GM04503 (cell line): ENCODE data around the gene NLRX1.
A peak's percentile ranks its signal among the peaks of the same experiment; 100 is the strongest.
"Not testable (repeated sequence)": the region's sequence is repeated elsewhere in the genome, so short reads cannot be mapped to it uniquely, and the experiment has no call there.

Experiments used
- DNase-seq: peaks from one replicate; pipeline ENCODE4 v3.0.0-alpha.2; 2012; ENCODE audit warnings: low read depth

NLRX1 gene

DNA sequence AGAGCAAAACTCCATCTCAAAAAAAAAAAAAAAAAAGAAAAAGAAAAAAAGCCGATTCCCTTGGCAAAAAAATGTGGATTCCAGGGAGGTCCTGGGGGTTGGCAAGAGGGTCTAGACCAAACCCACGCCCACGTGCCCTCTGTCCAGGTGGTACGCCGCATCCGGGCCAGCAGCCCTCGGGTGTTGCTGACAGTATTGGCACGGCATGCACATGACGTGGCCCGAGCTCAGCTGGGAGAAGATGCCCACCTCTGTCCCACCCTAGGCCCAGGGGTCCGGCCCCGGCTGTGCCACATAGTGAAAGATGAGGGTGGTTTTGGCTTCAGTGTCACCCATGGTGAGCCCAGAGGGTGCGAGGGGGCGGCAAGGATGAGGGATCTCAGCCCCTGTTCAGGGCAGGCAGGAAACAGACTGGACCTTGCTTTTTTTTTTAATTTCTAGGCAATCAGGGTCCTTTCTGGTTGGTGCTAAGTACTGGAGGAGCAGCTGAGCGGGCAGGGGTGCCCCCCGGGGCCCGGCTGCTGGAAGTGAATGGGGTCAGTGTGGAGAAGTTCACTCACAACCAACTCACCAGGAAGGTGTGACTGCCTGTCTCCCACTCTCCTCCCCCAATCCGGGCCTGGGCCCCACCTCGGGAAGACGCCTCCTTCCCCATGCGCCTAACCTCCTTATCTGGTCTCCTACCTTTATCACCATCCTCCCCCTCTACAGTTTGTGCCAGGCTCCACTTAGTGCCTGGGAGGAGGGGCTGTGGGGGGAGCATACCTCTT lies 18.8 kb downstream of the NLRX1 start:
- no peak for DNase-seq

DNA sequence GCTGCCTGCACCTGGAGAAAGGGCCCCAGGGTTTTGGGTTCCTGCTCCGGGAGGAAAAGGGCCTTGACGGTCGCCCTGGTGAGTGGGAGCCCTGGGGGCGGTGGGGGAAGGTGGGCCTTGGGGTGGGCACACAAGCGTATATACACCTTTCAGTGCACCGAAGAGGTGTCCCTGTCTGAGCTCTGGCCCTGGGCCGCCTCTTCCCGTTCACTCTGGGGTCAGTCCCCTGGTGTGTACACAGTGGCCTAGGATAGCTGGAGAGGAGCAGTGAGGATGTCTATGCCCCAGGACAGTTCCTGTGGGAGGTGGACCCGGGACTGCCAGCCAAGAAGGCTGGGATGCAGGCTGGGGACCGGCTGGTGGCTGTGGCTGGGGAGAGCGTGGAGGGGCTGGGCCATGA lies 19.5 kb downstream of the NLRX1 start:
- no peak for DNase-seq

DNA sequence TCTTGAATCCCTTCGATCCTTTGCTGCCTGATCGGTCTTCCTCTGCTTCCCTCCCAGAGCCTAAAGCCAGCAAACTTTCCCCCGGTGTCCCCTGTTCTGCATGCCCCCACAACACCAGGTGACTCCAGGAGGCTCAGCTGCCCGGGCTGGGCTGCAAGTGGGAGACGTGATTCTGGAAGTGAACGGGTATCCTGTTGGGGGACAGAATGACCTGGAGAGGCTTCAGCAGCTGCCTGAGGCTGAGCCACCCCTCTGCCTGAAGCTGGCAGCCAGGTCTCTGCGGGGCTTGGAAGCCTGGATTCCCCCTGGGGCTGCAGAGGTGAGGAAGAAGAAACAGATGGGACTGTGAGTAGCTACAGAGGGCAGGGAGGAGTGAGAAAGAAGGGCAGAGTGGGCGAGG lies 20.4 kb downstream of the NLRX1 start:
- DNase-seq: no peak

DNA sequence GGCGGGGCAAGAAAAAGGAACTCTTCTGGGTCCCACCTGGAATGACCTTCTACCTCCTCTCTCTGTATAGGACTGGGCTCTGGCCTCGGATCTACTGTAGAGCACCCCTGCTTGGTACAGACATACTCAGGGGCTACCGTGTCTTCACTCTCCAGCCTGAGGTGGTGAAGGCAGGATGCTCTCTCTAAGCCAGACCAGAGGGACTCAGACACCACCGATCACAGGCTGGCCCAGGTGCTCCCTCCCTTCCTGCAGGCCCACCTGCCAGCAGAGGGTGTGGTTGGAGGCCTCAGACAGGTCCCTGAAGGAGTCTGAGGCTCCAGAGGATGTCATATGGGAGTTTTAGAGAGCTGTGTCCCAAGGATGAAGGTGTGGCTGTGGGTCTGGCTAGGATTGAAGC lies 20.9 kb downstream of the NLRX1 start:
- DNase-seq: no peak

DNA sequence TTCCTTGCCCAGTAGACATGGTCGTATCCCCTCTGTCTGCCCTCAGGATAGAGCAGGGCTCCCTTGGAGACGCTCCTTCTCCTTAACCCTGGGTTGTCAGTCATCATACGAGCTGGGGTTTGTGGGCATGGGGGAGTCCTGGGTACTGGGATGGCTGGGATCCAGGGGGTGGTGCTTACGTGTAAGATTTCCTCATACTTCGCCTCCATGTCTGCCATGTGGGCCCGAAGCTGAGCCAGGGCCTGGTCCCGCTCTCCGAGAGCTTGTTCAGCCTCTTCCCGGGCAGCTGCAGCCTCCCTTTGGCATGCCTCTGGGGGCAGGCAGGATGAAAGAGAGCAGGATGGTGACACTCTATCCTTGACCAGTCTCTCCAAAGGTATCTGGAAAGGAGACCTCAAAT lies 22.0 kb downstream of the NLRX1 start:
- no peak for DNase-seq

DNA sequence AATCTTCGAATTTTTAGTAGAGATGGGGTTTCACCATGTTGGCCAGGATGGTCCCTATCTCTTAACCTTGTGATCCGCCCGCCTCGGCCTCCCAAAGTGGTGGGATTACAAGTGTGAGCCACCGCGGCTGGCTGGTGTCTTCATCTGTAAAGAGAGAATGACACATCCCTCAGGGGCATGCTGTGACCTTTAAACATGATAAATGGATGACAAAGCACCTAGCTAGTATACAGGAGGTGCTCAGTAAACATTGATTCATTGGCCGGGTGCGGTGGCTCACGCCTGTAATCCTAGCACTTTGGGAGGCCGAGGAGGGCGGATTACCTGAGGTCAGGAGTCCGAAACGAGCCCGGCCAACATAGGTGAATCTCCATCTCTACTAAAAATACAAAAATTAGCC lies 22.7 kb downstream of the NLRX1 start:
- DNase-seq: not testable (repeated sequence)

DNA sequence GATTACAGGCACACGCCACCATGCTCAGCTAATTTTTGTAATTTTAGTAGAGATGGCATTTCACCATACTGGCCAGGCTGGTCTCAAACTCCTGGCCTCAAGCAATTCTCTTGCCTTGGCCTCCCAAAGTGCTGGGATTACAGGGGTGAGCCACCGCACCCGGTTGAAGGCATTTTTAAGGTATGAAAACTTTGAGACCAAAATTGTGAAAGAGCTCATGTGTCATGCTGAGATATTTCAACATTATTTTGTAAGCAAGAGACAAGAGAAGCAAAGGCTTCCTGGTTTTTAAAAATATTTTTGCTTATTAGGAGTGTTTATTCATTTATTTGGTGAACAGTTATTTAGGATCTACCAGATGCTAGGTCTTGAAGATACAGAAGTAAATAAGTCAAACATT lies 23.6 kb downstream of the NLRX1 start:
- peak; percentile 10 for DNase-seq

DNA sequence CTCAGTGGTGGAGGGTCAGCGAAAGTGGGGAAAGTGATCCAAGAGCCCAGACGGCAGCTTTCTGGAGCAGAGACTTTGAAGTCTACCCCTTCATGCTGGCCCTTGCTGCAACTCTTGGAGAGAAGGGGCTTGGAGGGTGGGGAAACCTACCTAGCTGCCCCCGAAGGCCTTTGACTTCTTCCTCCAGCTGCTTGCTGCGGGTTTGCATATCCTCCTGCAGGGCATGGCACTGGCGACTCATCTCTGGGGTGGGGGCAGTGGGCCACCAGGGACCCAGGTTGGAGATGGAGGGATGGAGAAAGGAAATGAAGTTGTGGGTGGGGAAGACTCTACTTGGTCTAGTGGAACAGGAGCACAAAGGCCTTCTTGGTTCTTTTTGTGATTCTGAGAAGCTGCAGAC lies 24.5 kb downstream of the NLRX1 start:
- no peak for DNase-seq

DNA sequence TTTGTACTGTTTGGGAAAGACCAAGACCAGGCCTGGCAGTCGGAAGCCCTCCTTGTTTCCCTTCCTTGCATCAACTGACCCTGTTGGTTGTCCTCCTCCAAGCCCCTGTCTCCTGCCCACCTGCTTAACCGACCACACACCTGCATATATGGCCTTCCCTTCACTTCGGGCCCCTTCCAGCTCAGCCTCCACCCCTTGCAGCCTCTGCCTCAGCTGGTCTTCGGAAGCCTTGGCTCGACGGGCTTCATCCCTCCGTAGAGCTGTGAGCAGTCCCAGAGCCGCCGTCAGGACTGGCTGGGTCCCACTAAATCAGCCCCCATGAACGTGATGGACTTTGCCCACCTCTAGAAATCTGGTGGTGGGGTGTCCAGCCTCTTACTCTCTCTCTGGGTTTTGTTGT lies 25.1 kb downstream of the NLRX1 start:
- DNase-seq: no peak

DNA sequence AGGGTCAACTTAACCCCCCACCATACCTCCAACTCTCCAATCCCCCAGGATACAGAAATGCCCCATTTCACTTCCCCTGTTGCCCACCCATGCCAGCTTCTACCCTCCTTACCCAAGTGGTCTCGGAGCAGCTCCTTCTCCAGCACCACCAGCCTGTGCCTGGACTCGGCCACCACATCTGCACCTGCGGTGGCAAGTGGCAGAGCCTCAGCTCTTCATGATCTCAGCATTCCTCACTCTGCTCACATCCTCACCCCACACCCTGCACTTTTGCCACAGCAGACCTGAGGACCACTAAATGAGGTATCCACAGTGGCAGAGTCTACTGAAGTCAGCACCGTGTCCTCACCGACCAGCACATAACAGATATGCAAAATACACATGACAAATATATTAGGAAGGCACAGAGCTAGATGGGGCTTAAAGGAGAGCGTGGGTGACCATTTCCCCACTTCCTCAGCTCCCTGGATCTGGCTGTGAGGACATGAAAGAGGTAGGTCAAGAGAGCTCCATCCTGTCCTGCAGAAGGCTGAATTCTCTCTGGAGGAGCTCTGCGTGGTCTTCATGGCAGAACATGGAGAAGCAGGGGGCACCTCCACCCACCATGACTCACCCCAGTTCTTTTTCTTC lies 26.4 kb downstream of the NLRX1 start:
- DNase-seq: no peak

DNA sequence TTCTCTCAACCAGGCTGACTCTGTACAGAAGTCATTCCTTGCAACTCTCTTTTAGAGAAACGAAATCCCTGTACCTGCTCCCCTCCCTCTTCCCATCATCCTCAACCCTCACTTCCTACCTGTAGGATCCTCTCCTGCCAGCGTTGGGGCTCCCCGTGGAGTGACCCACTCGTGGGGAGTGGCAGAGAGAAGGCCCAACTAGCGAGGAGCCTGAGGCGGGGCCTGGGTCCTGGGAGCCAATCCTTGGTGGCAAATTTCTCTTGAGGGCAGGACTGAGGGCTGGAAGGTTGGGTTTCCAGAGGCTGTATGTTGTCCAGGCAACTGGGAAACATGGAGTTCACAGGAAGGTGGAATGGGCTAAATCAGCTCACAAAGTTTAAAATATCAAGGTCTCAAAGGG lies 27.2 kb downstream of the NLRX1 start:
- no peak for DNase-seq

DNA sequence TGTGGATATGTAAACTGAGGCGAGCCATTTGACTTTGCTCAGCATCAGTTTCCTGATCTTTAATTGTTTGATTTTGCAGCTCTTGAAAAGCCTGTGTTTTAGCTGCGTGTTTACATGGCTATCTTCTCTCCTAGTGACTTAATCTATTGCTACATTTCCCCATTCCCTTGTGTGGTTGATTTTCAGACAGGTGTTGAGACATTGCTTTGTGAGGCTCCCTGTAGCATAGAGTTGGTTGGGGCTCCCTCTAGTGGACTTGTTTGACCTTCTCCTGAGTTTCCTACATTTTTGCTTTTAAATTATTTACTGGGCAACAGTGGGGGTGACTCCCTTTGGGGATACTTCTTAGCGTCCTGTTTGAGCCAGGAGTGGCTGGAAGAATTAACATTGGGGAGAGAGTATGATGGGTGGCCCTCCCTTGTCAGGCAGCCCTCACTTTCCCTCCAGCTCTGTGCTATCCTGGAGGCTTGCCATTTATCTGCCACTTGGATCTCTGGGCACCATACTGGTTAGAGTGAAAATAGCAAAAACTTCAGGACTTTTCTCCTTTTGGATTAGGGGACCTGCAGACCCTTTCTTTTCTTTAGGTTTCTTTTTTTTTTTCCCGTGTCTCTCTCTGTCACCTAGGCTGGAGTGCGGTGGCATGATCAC lies 28.4 kb downstream of the NLRX1 start:
- DNase-seq: peak; percentile 49

DNA sequence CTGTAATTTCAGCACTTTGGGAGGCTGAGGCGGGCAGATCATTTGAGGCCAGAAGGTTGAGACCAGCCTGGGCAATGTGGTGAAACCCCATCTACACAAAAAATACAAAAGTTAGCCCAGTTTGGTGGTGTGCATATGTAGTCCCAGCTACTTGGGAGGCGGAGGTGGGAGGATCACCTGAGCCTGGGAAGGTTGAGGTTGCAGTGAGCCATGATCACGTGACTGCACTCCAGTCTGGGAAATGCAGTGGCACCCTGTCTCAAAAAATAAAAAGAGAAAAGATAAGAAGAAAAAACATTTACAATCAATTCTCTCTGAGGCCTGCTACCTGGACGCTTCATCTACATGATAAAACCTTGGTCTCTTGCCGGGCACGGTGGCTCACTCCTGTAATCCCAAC lies 30.4 kb downstream of the NLRX1 start:
- DNase-seq: no peak

DNA sequence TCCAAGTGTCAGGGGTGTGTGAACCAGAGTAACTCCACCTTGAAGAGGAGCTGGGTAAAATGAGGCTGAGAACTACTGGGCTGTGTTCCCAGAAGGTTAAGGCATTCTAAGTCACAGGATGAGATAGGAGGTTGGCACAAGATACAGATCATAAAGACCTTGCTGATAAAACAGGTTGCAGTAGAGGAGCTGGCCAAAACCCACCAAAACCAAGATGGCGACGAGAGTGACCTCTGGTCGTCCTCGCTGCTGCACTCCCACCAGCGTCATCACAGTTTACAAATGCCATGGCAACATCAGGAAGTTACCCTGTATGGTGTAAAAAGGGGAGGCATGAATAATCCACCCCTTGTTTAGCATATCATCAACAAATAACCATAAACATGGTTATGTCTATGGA lies 32.7 kb downstream of the NLRX1 start:
- not testable (repeated sequence) for DNase-seq

DNA sequence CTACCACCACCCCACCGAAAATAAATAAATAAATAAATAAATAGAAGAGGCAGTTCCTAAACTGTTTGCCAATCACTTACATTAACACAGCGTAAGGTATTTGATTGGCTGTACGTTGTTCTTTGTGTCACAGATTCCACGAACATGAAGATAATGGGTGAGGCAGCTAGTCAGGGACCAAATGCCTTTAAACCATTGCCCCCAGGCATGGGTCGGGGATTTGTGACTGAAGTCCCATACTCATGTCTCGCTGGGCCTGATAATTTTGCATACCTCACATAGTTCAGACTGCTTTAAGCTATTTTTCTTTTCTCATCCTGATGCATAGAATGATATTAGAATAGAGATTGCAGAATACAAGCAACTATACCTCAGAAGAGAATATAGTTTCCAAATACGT lies 34.0 kb downstream of the NLRX1 start:
- no peak for DNase-seq

DNA sequence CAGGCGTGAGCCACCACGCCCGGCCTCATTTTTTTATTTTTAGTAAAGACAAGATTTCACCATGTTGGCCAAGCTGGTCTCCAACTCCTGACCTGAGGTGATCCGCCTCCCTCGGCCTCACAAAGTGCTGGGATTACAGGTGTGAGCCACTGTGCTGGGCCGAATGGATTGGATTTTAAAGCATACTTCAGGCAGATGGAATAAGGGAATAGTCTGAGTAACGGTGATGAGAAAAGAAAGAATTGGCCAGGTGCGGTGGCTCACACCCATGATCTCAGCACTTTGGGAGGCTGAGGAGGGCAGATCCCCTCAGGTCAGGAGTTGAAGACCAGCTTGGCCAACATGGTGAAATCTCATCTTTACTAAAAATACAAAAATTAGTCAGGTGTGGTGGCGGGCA lies 35.5 kb downstream of the NLRX1 start:
- no peak for DNase-seq

DNA sequence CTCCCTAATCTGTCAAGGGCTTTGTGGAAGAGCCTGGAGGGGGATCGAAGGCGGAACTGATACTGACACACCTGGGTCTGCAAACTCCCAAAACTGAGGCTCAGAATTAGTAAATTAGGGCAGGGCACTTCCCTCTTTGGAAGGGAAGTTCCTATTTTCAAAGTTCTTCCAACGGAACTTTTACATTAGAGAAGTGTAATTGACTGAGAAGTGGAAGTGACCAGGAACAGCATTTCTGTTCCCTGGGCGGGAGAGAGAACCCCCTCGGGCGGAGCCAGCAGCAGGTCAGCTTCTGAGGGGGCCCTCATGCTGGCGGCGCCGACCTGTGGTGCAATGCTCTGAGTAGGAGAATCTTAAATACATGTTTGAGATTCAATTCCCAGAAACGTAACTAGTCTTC lies 36.6 kb downstream of the NLRX1 start:
- no peak for DNase-seq

DNA sequence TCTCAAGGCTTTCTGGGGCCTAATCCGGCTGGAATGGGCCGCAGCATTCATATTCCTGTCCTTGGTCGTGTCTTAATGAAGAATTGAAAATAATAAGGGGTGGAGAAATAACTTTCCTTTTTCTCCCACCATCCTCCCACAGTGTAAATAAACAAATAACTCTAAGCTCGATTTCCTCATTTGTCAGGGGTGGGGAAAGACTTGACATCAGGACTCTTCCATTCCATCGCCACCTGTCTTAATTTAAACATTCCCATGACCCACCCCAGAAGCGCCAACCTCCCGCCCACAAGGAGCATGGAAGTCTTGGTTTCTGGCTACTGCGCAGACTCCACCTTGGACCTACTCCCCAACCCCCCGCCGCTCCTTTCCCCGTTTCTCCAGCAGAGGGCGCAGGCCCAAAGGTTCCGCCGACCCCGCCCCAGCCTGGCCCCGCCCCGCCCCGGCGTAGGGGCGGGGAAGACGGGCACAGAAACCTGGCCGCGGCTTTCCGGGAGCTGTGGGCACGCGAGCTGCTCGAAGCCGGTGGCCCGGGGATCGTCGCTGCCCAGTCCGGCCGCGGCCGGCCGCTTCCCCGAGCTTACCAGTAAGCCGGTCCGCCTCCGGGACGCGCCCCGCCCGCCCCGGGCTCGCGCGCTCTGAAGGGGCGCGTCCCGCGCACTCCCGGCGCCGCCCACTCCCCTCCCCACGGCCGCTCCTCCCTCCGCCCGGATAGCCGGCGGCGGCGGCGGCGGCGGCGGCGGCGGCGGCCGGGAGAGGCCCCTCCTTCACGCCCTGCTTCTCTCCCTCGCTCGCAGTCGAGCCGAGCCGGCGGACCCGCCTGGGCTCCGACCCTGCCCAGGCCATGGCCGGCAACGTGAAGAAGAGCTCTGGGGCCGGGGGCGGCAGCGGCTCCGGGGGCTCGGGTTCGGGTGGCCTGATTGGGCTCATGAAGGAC lies 37.3 kb downstream of the NLRX1 start, which contains the start of gene CBL:
CBL (plus strand) TSS at position 766 of the 937 bp plus-strand sequence; CDS start at position 845, 79 bp downstream.
- DNase-seq: no peak

DNA sequence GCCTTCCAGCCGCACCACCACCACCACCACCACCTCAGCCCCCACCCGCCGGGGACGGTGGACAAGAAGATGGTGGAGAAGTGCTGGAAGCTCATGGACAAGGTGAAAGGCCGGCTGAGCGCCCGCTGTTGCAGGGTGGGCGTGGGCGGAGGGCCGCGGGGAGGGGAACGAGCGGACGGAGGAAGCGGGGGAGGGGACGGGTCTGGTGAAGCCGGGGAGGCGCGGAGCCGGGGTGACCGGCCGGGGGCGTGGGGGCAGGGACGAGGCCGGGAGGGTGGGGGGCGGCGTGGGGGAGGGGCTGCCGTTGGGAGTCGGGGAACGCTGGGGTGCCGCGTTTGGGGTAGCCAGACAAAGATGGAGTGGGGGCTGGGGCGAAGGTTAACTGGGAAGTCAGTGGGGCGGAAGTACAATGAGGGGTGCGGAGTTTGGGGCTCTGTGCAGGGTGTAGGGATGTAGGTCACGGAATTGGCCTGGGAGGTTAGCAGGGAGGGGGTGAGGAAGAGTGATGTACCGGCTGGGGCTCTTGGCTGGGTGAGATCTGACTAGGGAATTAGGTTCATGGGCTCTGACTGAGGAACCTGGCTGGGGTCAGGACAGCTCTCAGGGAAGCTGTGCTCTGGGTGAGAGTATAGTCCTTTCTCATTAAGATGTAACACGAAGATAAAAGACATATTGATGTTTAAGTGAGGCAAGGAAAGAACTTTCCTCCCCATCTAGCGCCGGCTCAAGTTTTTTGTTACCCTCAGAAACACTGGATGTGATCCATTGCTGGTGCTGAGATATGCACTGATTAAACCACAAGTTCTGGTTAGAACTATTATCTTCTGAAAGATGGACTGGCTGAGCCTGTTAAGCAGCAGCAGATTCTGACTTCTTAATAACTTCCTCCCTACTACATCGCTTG lies 38.2 kb downstream of the NLRX1 start:
- no peak for DNase-seq

DNA sequence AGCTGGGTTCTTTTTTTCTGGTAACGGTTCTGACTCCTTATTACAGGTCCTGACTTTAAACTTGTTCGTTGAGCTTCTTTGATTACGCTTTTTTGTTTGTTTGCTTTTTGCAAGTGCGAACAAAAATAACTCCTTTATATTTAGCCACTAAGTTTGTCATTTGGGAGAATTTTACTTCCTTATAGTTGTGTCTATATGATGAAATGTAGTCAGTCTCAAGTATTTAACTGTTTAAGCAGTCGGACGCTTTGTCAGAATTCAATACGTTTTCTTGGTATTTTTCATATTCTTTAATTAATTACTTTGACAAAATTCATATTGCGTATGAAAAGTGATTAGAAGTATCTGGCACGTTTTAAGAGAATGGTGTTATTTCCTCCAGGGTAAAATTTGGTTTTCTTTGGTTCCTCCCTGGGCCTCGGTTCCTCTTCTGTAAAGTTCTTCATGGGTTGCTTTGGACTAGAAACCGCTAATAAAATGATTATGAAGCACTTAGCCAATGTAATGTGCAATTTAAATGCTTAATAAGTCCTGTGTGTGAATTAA lies 39.0 kb downstream of the NLRX1 start:
- no peak for DNase-seq

DNA sequence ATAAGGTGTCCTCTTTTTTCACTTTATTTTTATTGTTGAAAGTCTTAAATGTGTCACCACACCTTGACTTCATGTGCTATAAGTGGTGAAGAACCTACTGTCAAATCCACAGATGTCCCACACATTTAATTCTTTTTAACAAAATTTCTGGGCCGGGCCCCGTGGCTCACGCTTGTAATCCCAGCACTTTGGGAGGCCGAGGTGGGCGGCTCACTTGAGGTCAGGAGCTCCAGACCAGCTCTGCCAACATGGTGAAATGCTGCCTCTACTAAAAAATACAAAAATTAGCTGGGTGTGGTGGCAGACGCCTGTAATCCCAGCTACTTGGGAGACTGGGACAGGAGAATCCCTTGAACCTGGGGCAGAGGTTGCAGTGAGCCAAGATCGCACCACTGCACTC lies 40.7 kb downstream of the NLRX1 start:
- DNase-seq: no peak
